ENCODE results near the gene ART4.
A peak's percentile ranks its signal among the peaks of the same experiment; 100 is the strongest.

GRCh38 chr12:14885718-14886221 lies 42.4 kb upstream of the ART4 start, which contains the start of gene MGP:
- TF ChIP-seq EP300 (IDR thresholded peaks at IDR 0.05) (no peak), CTCF (IDR thresholded peaks at IDR 0.05) (no peak), POLR2A (IDR thresholded peaks at IDR 0.05) (peak; percentile 47)

Measured in ovary (tissue), 3 donors.